ENCODE results near the gene CAMK2D. TPM values are rescaled to one million over a fixed set of nuclear protein-coding genes. Genes with fewer than 3 reads are reported as not detected.

CAMK2D gene
- total and polyA plus RNA-seq, 2 donors (not counting 1 experiment from before 2014, with no cell fraction given) = 120 to 262 TPM

DNA sequence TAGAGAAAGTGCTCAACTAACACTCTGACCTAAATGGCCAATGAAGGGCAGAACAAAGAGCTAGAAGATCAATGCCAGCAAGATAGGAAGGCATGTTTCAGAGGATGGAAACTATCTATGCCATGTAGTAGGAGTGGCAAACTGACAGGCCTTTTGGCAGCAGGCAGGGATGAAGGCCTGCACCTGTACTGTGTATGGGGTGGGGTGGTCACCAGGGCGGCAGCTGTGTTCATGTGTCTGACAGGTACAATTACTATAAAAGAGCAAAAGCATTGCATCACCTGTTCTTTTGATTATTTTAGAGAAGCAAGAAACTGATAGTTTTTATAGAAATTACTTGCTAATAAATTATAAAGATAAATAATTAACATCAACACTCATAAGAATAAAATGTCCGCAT, 239.1 kb downstream of the CAMK2D start:
- Histone ChIP-seq H3K27me3 (ENCODE audit: control insufficient read depth, insufficient read depth, low read length) (no peaks in the 10 kb centered on the region), H3K9ac (ENCODE audit: insufficient read depth, low read length) (no peak overlapping the region), H3K4me1 (ENCODE audit: control insufficient read depth, extremely low read depth, insufficient read depth, low read length) (no peaks in the 10 kb centered on the region), H3K4me2 (ENCODE audit: extremely low read depth, insufficient read depth, low read length) (no peak overlapping the region), H4K20me1 (ENCODE audit: control insufficient read depth, extremely low read depth, insufficient read depth, low read length) (no peaks in the 10 kb centered on the region), H3K27ac (ENCODE audit: insufficient read depth, low read length) (no peak overlapping the region), H3K9me3 (ENCODE audit: control insufficient read depth, insufficient read depth, low read depth, low read length) (no peaks in the 10 kb centered on the region), H2AFZ (ENCODE audit: low read length) (no peak overlapping the region), H3K36me3 (ENCODE audit: control insufficient read depth, insufficient read depth, low read length) (no peaks in the 10 kb centered on the region), H3K79me2 (ENCODE audit: control insufficient read depth, insufficient read depth, low read length) (no peaks in the 10 kb centered on the region), H3K4me3 (replicated peaks in 1 of 4; ENCODE audit: control extremely low read depth in 1 of 4, insufficient read depth in 1 of 4, low read depth in 3 of 4, low read length in 4 of 4) (no peak overlapping the region)
- TF ChIP-seq, protein P1, sequence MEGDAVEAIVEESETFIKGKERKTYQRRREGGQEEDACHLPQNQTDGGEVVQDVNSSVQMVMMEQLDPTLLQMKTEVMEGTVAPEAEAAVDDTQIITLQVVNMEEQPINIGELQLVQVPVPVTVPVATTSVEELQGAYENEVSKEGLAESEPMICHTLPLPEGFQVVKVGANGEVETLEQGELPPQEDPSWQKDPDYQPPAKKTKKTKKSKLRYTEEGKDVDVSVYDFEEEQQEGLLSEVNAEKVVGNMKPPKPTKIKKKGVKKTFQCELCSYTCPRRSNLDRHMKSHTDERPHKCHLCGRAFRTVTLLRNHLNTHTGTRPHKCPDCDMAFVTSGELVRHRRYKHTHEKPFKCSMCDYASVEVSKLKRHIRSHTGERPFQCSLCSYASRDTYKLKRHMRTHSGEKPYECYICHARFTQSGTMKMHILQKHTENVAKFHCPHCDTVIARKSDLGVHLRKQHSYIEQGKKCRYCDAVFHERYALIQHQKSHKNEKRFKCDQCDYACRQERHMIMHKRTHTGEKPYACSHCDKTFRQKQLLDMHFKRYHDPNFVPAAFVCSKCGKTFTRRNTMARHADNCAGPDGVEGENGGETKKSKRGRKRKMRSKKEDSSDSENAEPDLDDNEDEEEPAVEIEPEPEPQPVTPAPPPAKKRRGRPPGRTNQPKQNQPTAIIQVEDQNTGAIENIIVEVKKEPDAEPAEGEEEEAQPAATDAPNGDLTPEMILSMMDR (conservative IDR thresholded peaks at IDR 0.05 in 1 of 2, IDR thresholded peaks at IDR 0.05 in 1 of 2; ENCODE audit: low read depth in 1 of 2, low read length in 2 of 2) = no peak
- TF ChIP-seq EZH2 (IDR thresholded peaks at IDR 0.05; ENCODE audit: low read length, missing control alignments) = no peak
- no peak for DNase-seq (ENCODE audit: low read depth in 2 of 2)

DNA sequence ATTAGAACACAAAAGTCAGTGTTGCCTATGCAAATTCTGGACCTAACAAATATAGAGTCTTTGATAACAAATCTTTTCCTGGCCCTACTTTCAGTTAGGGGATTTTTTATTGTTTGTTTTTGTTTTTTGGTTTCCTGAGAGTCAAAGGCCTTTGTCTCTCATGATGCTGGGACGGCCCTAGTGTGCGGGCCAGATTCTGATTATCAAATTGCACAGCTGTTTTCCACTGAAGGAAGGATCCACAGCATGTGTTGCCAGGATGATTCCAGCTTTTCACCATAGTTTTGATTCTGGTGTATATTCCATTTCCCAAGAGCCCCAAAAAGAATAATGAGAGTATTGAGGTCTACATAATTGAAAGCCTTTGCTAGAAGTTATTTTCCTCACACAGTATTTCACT, 248.2 kb downstream of the CAMK2D start:
- H3K4me1 ChIP-seq (ENCODE audit: control insufficient read depth, extremely low read depth, insufficient read depth, low read length) = no peaks in the 10 kb centered on the region
- H3K27ac ChIP-seq (ENCODE audit: insufficient read depth, low read length) = no peak overlapping the region
- H3K9me3 ChIP-seq (ENCODE audit: control insufficient read depth, insufficient read depth, low read depth, low read length) = no peaks in the 10 kb centered on the region
- no peak overlapping the region for H3K4me3 ChIP-seq (replicated peaks in 1 of 4; ENCODE audit: control extremely low read depth in 1 of 4, insufficient read depth in 1 of 4, low read depth in 3 of 4, low read length in 4 of 4)
- DNase-seq (ENCODE audit: low read depth in 2 of 2) = no peak
- no peak for TF ChIP-seq EZH2 (IDR thresholded peaks at IDR 0.05; ENCODE audit: low read length, missing control alignments)
- TF ChIP-seq, protein P1 (conservative IDR thresholded peaks at IDR 0.05 in 1 of 2, IDR thresholded peaks at IDR 0.05 in 1 of 2; ENCODE audit: low read depth in 1 of 2, low read length in 2 of 2) = no peak
- H3K27me3 ChIP-seq (ENCODE audit: control insufficient read depth, insufficient read depth, low read length) = no peaks in the 10 kb centered on the region
- no peaks in the 10 kb centered on the region for H3K79me2 ChIP-seq (ENCODE audit: control insufficient read depth, insufficient read depth, low read length)
- no peak overlapping the region for H3K4me2 ChIP-seq (ENCODE audit: extremely low read depth, insufficient read depth, low read length)
- peaks cover 4% of the 10 kb centered on the region for H3K36me3 ChIP-seq (ENCODE audit: control insufficient read depth, insufficient read depth, low read length)
- no peak overlapping the region for H2AFZ ChIP-seq (ENCODE audit: low read length)
- H3K9ac ChIP-seq (ENCODE audit: insufficient read depth, low read length) = no peak overlapping the region
- H4K20me1 ChIP-seq (ENCODE audit: control insufficient read depth, extremely low read depth, insufficient read depth, low read length) = no peaks in the 10 kb centered on the region

DNA sequence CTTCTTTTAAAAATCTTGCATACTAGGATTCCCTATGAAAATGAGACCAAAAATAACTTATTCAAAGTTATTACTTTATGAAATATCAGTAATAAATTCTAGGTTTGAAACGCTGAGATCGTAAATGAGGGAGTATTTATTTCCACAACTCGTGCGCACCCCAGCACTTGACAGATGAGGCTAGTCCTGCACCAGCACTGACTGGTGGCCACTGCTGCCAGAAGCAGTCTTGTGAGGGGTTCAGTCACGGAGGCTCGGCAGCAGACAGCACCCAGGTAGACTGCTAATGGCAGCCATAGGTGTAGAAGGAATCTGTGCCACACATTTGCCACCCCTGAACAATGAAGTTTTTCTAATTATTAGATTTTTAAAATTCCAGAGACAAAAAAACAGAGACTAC, 248.7 kb downstream of the CAMK2D start:
- TF ChIP-seq, protein P1 (conservative IDR thresholded peaks at IDR 0.05 in 1 of 2, IDR thresholded peaks at IDR 0.05 in 1 of 2; ENCODE audit: low read depth in 1 of 2, low read length in 2 of 2) = no peak
- TF ChIP-seq EZH2 (IDR thresholded peaks at IDR 0.05; ENCODE audit: low read length, missing control alignments) = no peak
- Histone ChIP-seq H3K79me2 (ENCODE audit: control insufficient read depth, insufficient read depth, low read length) (no peaks in the 10 kb centered on the region), H2AFZ (ENCODE audit: low read length) (no peak overlapping the region), H4K20me1 (ENCODE audit: control insufficient read depth, extremely low read depth, insufficient read depth, low read length) (no peaks in the 10 kb centered on the region), H3K4me2 (ENCODE audit: extremely low read depth, insufficient read depth, low read length) (no peak overlapping the region), H3K4me3 (replicated peaks in 1 of 4; ENCODE audit: control extremely low read depth in 1 of 4, insufficient read depth in 1 of 4, low read depth in 3 of 4, low read length in 4 of 4) (no peak overlapping the region), H3K9ac (ENCODE audit: insufficient read depth, low read length) (no peak overlapping the region), H3K27ac (ENCODE audit: insufficient read depth, low read length) (no peak overlapping the region), H3K9me3 (ENCODE audit: control insufficient read depth, insufficient read depth, low read depth, low read length) (no peaks in the 10 kb centered on the region), H3K4me1 (ENCODE audit: control insufficient read depth, extremely low read depth, insufficient read depth, low read length) (no peaks in the 10 kb centered on the region), H3K27me3 (ENCODE audit: control insufficient read depth, insufficient read depth, low read length) (no peaks in the 10 kb centered on the region), H3K36me3 (ENCODE audit: control insufficient read depth, insufficient read depth, low read length) (peaks cover 4% of the 10 kb centered on the region)
- no peak for DNase-seq (ENCODE audit: low read depth in 2 of 2)

Measured in fibroblast of lung (primary cell).